GM12878 (cell line): ENCODE results near the gene AFG1L. TPM values are rescaled to one million over a fixed set of nuclear protein-coding genes. Genes with fewer than 3 reads are reported as not detected.

Experiments
- ATAC-seq: fragments of 200-7000 bp; cut with Tn5 transposase; 3 replicates; pipeline ENCODE4 v1.9.1; 2020; ENCODE audit warnings: mild to moderate bottlenecking, moderate library complexity
- BruUV-seq: library from RNA; stranded (reverse); fragments of 400-500 nt; replicated peaks from 2 replicates; lab custom pipeline; 2021; lab: Mats Ljungman, UMichigan
- CTCF ChIA-PET: fragments of 300-600 bp; sonication (Branson Sonifier 250); formaldehyde crosslinking; extraction: SDS; loops from one replicate; lab custom pipeline; 2021; ENCODE audit warnings: inconsistent platforms; lab: Yijun Ruan, JAX
- POLR2A ChIA-PET: fragments of 350-600 bp; formaldehyde crosslinking; extraction: SDS; loops from one replicate; lab custom pipeline; 2021; ENCODE audit warnings: inconsistent platforms; lab: Charles Lee
- RAD21 ChIA-PET: fragments of 300-600 bp; sonication (Branson Sonifier 250); formaldehyde crosslinking; loops from one replicate; lab custom pipeline; 2023; ENCODE audit warnings: antibody characterized with exemption; ENCODE audit not compliant: unreplicated experiment; lab: Charles Lee
- SMC1A ChIA-PET: fragments of 300-600 bp; sonication (Branson Sonifier 250); formaldehyde crosslinking; loops from one replicate; lab custom pipeline; 2023; ENCODE audit not compliant: unreplicated experiment, uncharacterized antibody; lab: Charles Lee
- DNase-seq: peaks from one replicate; pipeline ENCODE4 v3.0.0-alpha.2; 2011; ENCODE audit warnings: low read depth, low spot score
- FAIRE-seq: peaks from 3 replicates; lab custom pipeline; 2011; peaks lifted over from hg19 to GRCh38; lab: Jason Lieb, UNC
- H2AFZ ChIP-seq: 2 replicates; pipeline ENCODE4 v1.6.0; 2011; ENCODE audit warnings: low read depth, low read length, control low read depth; ENCODE audit not compliant: control insufficient read depth
- H3K27ac ChIP-seq: 2 replicates; pipeline ENCODE4 v1.5.1; 2011; ENCODE audit warnings: control low read depth; ENCODE audit not compliant: control insufficient read depth, insufficient read depth
- H3K27me3 ChIP-seq, 2 experiments: replicated peaks in 1 of 2; 2 replicates each; pipeline versions ENCODE4 v1.6.0 to v1.6.1; 2011; ENCODE audit warnings: low read length in 1 of 2; ENCODE audit not compliant: control insufficient read depth in 2 of 2, insufficient read depth in 2 of 2
- H3K36me3 ChIP-seq, 2 experiments: 2 replicates each; pipeline ENCODE4 v1.5.1; 2011; ENCODE audit warnings: low read length in 1 of 2; ENCODE audit not compliant: control insufficient read depth in 2 of 2, insufficient read depth in 2 of 2
- H3K4me1 ChIP-seq: 2 replicates; pipeline ENCODE4 v1.6.1; 2011; ENCODE audit warnings: mild to moderate bottlenecking, low read length, moderate library complexity, mixed read lengths; ENCODE audit not compliant: control insufficient read depth, insufficient read depth
- H3K4me2 ChIP-seq: 2 replicates; pipeline ENCODE4 v1.6.0; 2011; ENCODE audit warnings: control low read depth; ENCODE audit not compliant: control insufficient read depth, insufficient read depth
- H3K4me3 ChIP-seq: fragments of 200-600 bp; sonication (generic); 2 replicates; pipeline ENCODE4 v1.5.1; 2016
- H3K79me2 ChIP-seq: 2 replicates; pipeline ENCODE4 v1.6.0; 2011; ENCODE audit warnings: low read length; ENCODE audit not compliant: control insufficient read depth, insufficient read depth
- H3K9ac ChIP-seq: 2 replicates; pipeline ENCODE4 v1.8.0; 2011; ENCODE audit warnings: low read length, control low read depth, mixed read lengths; ENCODE audit not compliant: control insufficient read depth, insufficient read depth
- H3K9me3 ChIP-seq: replicated peaks from 3 replicates; pipeline ENCODE4 v1.5.1; 2011; ENCODE audit warnings: mild to moderate bottlenecking, low read length; ENCODE audit not compliant: control insufficient read depth, insufficient read depth
- H4K20me1 ChIP-seq: 2 replicates; pipeline ENCODE4 v1.6.0; 2011; ENCODE audit not compliant: control insufficient read depth, insufficient read depth
- ATF3 ChIP-seq: IDR thresholded peaks from 2 replicates; pipeline ENCODE4 v1.6.1; 2011; ENCODE audit warnings: low read depth, mild to moderate bottlenecking, low read length, moderate library complexity, borderline replicate concordance; ENCODE audit errors: extremely low read depth
- BRCA1 ChIP-seq: IDR thresholded peaks from 2 replicates; pipeline ENCODE4 v1.6.1; 2011; ENCODE audit warnings: low read depth, low read length, improper control_type of control experiment
- CBFB ChIP-seq: IDR thresholded peaks from 2 replicates; pipeline ENCODE4 v1.6.1; 2016; ENCODE audit warnings: antibody characterized with exemption, low read depth
- CHD1 ChIP-seq: IDR thresholded peaks from 2 replicates; pipeline ENCODE4 v1.6.1; 2012; ENCODE audit warnings: low read depth, low read length, improper control_type of control experiment
- CTCF ChIP-seq, 3 experiments: IDR thresholded peaks in 2 of 3; conservative IDR thresholded peaks in 1 of 3; 2 replicates each; pipeline ENCODE4 v1.5.1; 2011; ENCODE audit warnings: low read depth in 3 of 3, low read length in 3 of 3, mild to moderate bottlenecking in 3 of 3, control low read depth in 2 of 3, moderate library complexity in 2 of 3, inconsistent platforms in 1 of 3, mixed read lengths in 1 of 3; ENCODE audit not compliant: control insufficient read depth in 2 of 3, insufficient read depth in 1 of 3; ENCODE audit errors: extremely low read depth in 1 of 3
- EP300 ChIP-seq, 2 experiments: fragments of 150-350 bp in 1 of 2; IDR thresholded peaks; 2 replicates each; pipeline ENCODE4 v1.6.1; 2011 to 2012; ENCODE audit warnings: low read depth in 2 of 2, low read length in 2 of 2, borderline replicate concordance in 1 of 2, improper control_type of control experiment in 1 of 2, inconsistent platforms in 1 of 2; ENCODE audit not compliant: control insufficient read depth in 1 of 2
- ESRRA ChIP-seq: IDR thresholded peaks from 2 replicates; pipeline ENCODE4 v1.6.1; 2012; ENCODE audit warnings: mild to moderate bottlenecking, low read length, improper control_type of control experiment
- HDAC2 ChIP-seq: fragments of 200-600 bp; sonication (generic); IDR thresholded peaks from 2 replicates; pipeline ENCODE4 v1.6.1; 2017
- IRF4 ChIP-seq: IDR thresholded peaks from 2 replicates; pipeline ENCODE4 v1.6.1; 2011; ENCODE audit warnings: low read depth, low read length
- MAX ChIP-seq: IDR thresholded peaks from 2 replicates; pipeline ENCODE4 v1.6.1; 2012; ENCODE audit warnings: low read depth, low read length, improper control_type of control experiment
- MEF2B ChIP-seq: fragments of 450-650 bp; IDR thresholded peaks from 2 replicates; pipeline ENCODE4 v1.6.1; 2018; ENCODE audit warnings: mild to moderate bottlenecking, moderate library complexity; ENCODE audit not compliant: partially characterized antibody, poor library complexity, severe bottlenecking
- MLLT1 ChIP-seq: fragments of 450-650 bp; IDR thresholded peaks from 2 replicates; pipeline ENCODE4 v1.6.1; 2016; ENCODE audit warnings: mild to moderate bottlenecking
- NR2C2 ChIP-seq: IDR thresholded peaks from 2 replicates; pipeline ENCODE4 v1.6.1; 2011; ENCODE audit warnings: borderline replicate concordance, low read depth; ENCODE audit not compliant: control insufficient read depth, insufficient read length
- SMARCA5 ChIP-seq: fragments of 450-650 bp; IDR thresholded peaks from 2 replicates; pipeline ENCODE4 v1.6.1; 2017; ENCODE audit warnings: mild to moderate bottlenecking
- SPI1 ChIP-seq: IDR thresholded peaks from 2 replicates; pipeline ENCODE4 v1.6.1; 2011; ENCODE audit warnings: low read depth, mild to moderate bottlenecking, low read length, moderate library complexity, borderline replicate concordance; ENCODE audit not compliant: insufficient read depth
- TARDBP ChIP-seq: IDR thresholded peaks from 2 replicates; pipeline ENCODE4 v1.6.1; 2016; ENCODE audit warnings: borderline replicate concordance
- ZZZ3 ChIP-seq: IDR thresholded peaks from 2 replicates; pipeline ENCODE4 v1.6.1; 2011; ENCODE audit warnings: low read depth; ENCODE audit not compliant: control insufficient read depth, insufficient read length
- WGBS: methylation state at CpG from one replicate; pipeline ENCODE4 v1.1.6; 2016; ENCODE audit warnings: low lambda C conversion rate; ENCODE audit not compliant: insufficient replicate concordance, insufficient coverage; ENCODE audit errors: missing lambda C conversion rate; 5-methylcytosine and 5-hydroxymethylcytosine counted together
- in situ Hi-C: fragments of 300-500 bp; cut with MboI; formaldehyde crosslinking; loops from 9 replicates; pipeline ENCODE4 v1.14.3; 2018; ENCODE audit warnings: mixed read lengths
- intact Hi-C: fragments of 100-400 bp; cut with micrococcal nuclease; formaldehyde crosslinking; loops from one replicate; pipeline ENCODE4 v1.14.2; 2022; ENCODE audit not compliant: unreplicated experiment
- polyA plus RNA-seq, 11 experiments: library from polyadenylated mRNA; depleted of rRNA in 4 of 11; unstranded in 6 of 11; stranded (reverse) in 5 of 11; fragments of >200 nt; fragmentation: Nextera tagmentation in 4 of 11; fragmentation: Illumina TruSeq in 1 of 11; extraction: Ambion mirVana in 4 of 11; extraction: Trizol in 1 of 11; gene quantifications; 1 replicate in 1 of 11; 2 replicates in 10 of 11; pipeline versions ENCODE4 v1.2.1 to v1.2.3, GENCODE V29; 2011 to 2016; ENCODE audit warnings: inconsistent platforms in 2 of 11, missing spikeins in 2 of 11, low read depth in 1 of 11
- total RNA-seq, 4 experiments: library from RNA; depleted of rRNA in 3 of 4; stranded (reverse); fragments of >200 nt in 3 of 4; fragmentation: Illumina TruSeq in 1 of 4; extraction: Trizol in 1 of 4; gene quantifications; 2 replicates each; pipeline versions ENCODE4 v1.2.1 to v1.2.3, GENCODE V29; 2013 to 2021

Gene AFG1L
- total and polyA plus RNA-seq, 10 of the 15 experiments (the other 5 are each of a cell fraction or from before 2014, with no cell fraction given), result 2.3 to 9.0 (median 4.3) TPM

GRCh38 chr6:108366236-108366635 is 71.4 kb downstream of the AFG1L start:
- no peak overlapping the region for H3K4me2 ChIP-seq
- H3K9ac ChIP-seq, result no peak overlapping the region
- H3K27ac ChIP-seq, result no peak overlapping the region
- ChIA-PET SMC1A (interaction anchor here (0.6 kb wide), 1 partner anchor 190 kb away, joined by 3 read pairs; no protein-coding TSS in a partner anchor), RAD21 (no interaction called here), POLR2A (interaction anchor here (0.6 to 0.7 kb wide), 2 partner anchors 75 to 112 kb away, joined by 3 read pairs; no protein-coding TSS in a partner anchor), CTCF (no interaction called here)
- H3K27me3 ChIP-seq, result no peaks in the 10 kb centered on the region
- no peaks in the 10 kb centered on the region for H3K9me3 ChIP-seq
- no TSS peak for BruUV-seq
- FAIRE-seq, result no peak
- no peaks in the 10 kb centered on the region for H4K20me1 ChIP-seq
- ATAC-seq, result no peak
- in situ Hi-C loops (no loop called here), intact Hi-C loops (no loop called here)
- no peaks in the 10 kb centered on the region for H3K79me2 ChIP-seq
- H3K4me3 ChIP-seq, result no peak overlapping the region
- DNase-seq, result no peak
- 98% methylated on average over 4 of the region's 4 CpGs for WGBS
- H3K4me1 ChIP-seq, result no peaks in the 10 kb centered on the region
- no peak overlapping the region for H2AFZ ChIP-seq
- H3K36me3 ChIP-seq, result no peaks in the 10 kb centered on the region
- TF ChIP-seq BRCA1 (no peak), MLLT1 (no peak), NR2C2 (no peak), MAX (no peak), ESRRA (no peak), ZZZ3 (no peak), ATF3 (no peak), MEF2B (no peak), IRF4 (no peak), CTCF (IDR thresholded peaks at IDR 0.05 in 2 of 3, conservative IDR thresholded peaks at IDR 0.05 in 1 of 3; ENCODE audit: control insufficient read depth in 2 of 3, extremely low read depth in 1 of 3, insufficient read depth in 1 of 3, low read depth in 3 of 3, low read length in 3 of 3) (no peak), HDAC2 (no peak), SPI1 (no peak), SMARCA5 (no peak), EP300 (IDR thresholded peaks at IDR 0.05; ENCODE audit: borderline replicate concordance in 1 of 2, control insufficient read depth in 1 of 2, low read depth in 2 of 2, low read length in 2 of 2) (no peak), CBFB (no peak), TARDBP (no peak), CHD1 (no peak)
- TF ChIP-seq, all 136 proteins: peak for 0
